HL-60 (cell line): ENCODE results near the gene CTSW.
"Not testable (repeated sequence)": the region's sequence is repeated elsewhere in the genome, so short reads cannot be mapped to it uniquely, and the experiment has no call there.

Experiments used
- DNase-seq, 2 experiments: peaks; one replicate each; pipeline ENCODE4 v3.0.0-alpha.2; 2010 to 2020; ENCODE audit warnings: low read depth in 1 of 2, low spot score in 1 of 2
- H3K27ac ChIP-seq: fragments of 250-450 bp; sonication (Bioruptor Pico); replicated peaks from 2 replicates; pipeline ENCODE4 v1.5.1; 2020; ENCODE audit warnings: mild to moderate bottlenecking, moderate library complexity
- H3K27me3 ChIP-seq: fragments of 250-450 bp; sonication (Bioruptor Pico); 2 replicates; pipeline ENCODE4 v1.5.1; 2021; ENCODE audit warnings: mild to moderate bottlenecking, moderate library complexity; ENCODE audit not compliant: insufficient read depth, poor library complexity, severe bottlenecking
- H3K4me3 ChIP-seq: replicated peaks from 2 replicates; pipeline ENCODE4 v1.5.1; 2011; ENCODE audit warnings: mild to moderate bottlenecking, control low read depth, low read length; ENCODE audit not compliant: insufficient read depth
- CTCF ChIP-seq: IDR thresholded peaks from one replicate; pipeline ENCODE4 v1.5.1; 2011; ENCODE audit warnings: low read length, control low read depth, inconsistent platforms; ENCODE audit not compliant: insufficient read depth
- GABPA ChIP-seq: IDR thresholded peaks from 2 replicates; pipeline ENCODE4 v1.6.1; 2012; ENCODE audit warnings: low read depth
- POLR2AphosphoS5 ChIP-seq: IDR thresholded peaks from 2 replicates; pipeline ENCODE4 v1.6.1; 2012; ENCODE audit warnings: low read depth
- REST ChIP-seq: IDR thresholded peaks from 2 replicates; pipeline ENCODE4 v1.6.1; 2012; ENCODE audit warnings: low read depth; ENCODE audit not compliant: insufficient replicate concordance
- SPI1 ChIP-seq: IDR thresholded peaks from 2 replicates; pipeline ENCODE4 v1.6.1; 2012; ENCODE audit warnings: low read depth, mild to moderate bottlenecking, borderline replicate concordance

CTSW gene

GRCh38 chr11:65847746-65848145 is 31.9 kb upstream of the CTSW start:
- no peak for TF ChIP-seq POLR2AphosphoS5
- no peak for TF ChIP-seq SPI1
- TF ChIP-seq GABPA: no peak
- no peak for TF ChIP-seq CTCF
- TF ChIP-seq REST: no peak
- no peak for DNase-seq
- no peak overlapping the region for H3K4me3 ChIP-seq
- H3K27ac ChIP-seq: no peak overlapping the region
- H3K27me3 ChIP-seq: no peaks in the 10 kb centered on the region

- not testable (repeated sequence) for H3K4me3 ChIP-seq, H3K27ac ChIP-seq, H3K27me3 ChIP-seq, DNase-seq
These were observed 30.9 kb upstream of the CTSW start for GRCh38 chr11:65848693-65849092.

- DNase-seq: no peak
- Histone ChIP-seq H3K27ac (no peak overlapping the region), H3K4me3 (no peak overlapping the region), H3K27me3 (no peaks in the 10 kb centered on the region)
- TF ChIP-seq REST (no peak), CTCF (no peak), POLR2AphosphoS5 (no peak), GABPA (no peak), SPI1 (no peak)
These were observed 30.3 kb upstream of the CTSW start for GRCh38 chr11:65849366-65849765.

- Histone ChIP-seq H3K27me3 (no peaks in the 10 kb centered on the region), H3K27ac (no peak overlapping the region), H3K4me3 (no peak overlapping the region)
- no peak for DNase-seq
- no peak for TF ChIP-seq SPI1
- TF ChIP-seq CTCF: no peak
- TF ChIP-seq POLR2AphosphoS5: no peak
- TF ChIP-seq REST: no peak
- TF ChIP-seq GABPA: no peak
These were observed 29.8 kb upstream of the CTSW start for GRCh38 chr11:65849771-65850216.
